GM23338 (cell line): ENCODE results near the gene COX17. TPM values are rescaled to one million over a fixed set of nuclear protein-coding genes. Genes with fewer than 3 reads are reported as not detected.

Experiments used
- ATAC-seq: fragments of 200-7000 bp; cut with Tn5 transposase; 3 replicates; pipeline ENCODE4 v1.9.1; 2020
- DNase-seq: peaks from one replicate; pipeline ENCODE4 v3.0.0-alpha.2; 2015; ENCODE audit warnings: low spot score
- H2AFZ ChIP-seq: fragments of 200-600 bp; sonication (generic); 2 replicates; pipeline ENCODE4 v1.8.0; 2016; ENCODE audit warnings: antibody characterized with exemption, mild to moderate bottlenecking, moderate library complexity
- H3F3A ChIP-seq: fragments of 200-600 bp; sonication (generic); replicated peaks from 2 replicates; pipeline ENCODE4 v1.8.0; 2017; ENCODE audit warnings: antibody characterized with exemption, mixed run types, low read depth
- H3K27ac ChIP-seq: fragments of 200-600 bp; sonication (generic); 2 replicates; pipeline ENCODE4 v1.6.1; 2016; ENCODE audit warnings: low read depth
- H3K27me3 ChIP-seq: fragments of 200-600 bp; sonication (generic); 2 replicates; pipeline ENCODE4 v1.8.0; 2016; ENCODE audit warnings: mild to moderate bottlenecking, mixed run types, moderate library complexity; ENCODE audit not compliant: insufficient read depth
- H3K36me3 ChIP-seq: fragments of 200-600 bp; sonication (generic); 2 replicates; pipeline ENCODE4 v1.8.0; 2016; ENCODE audit warnings: mild to moderate bottlenecking; ENCODE audit not compliant: insufficient read depth
- H3K4me1 ChIP-seq: fragments of 200-600 bp; sonication (generic); 2 replicates; pipeline ENCODE4 v1.8.0; 2016; ENCODE audit warnings: mild to moderate bottlenecking, moderate library complexity; ENCODE audit not compliant: insufficient read depth
- H3K4me2 ChIP-seq: fragments of 200-600 bp; sonication (generic); 2 replicates; pipeline ENCODE4 v1.7.1; 2017; ENCODE audit warnings: mixed run types
- H3K4me3 ChIP-seq: fragments of 200-600 bp; sonication (generic); 2 replicates; pipeline ENCODE4 v1.6.1; 2016; ENCODE audit warnings: mixed run types
- H3K79me2 ChIP-seq: fragments of 200-600 bp; sonication (generic); replicated peaks from 2 replicates; pipeline ENCODE4 v1.8.0; 2017; ENCODE audit warnings: mild to moderate bottlenecking; ENCODE audit not compliant: insufficient read depth
- H3K9me2 ChIP-seq: fragments of 200-600 bp; sonication (generic); 2 replicates; pipeline ENCODE4 v1.8.0; 2017; ENCODE audit not compliant: insufficient read depth
- H4K20me1 ChIP-seq: fragments of 200-600 bp; sonication (generic); replicated peaks from 2 replicates; pipeline ENCODE4 v1.8.0; 2017; ENCODE audit warnings: mild to moderate bottlenecking; ENCODE audit not compliant: insufficient read depth
- H3K27ac Mint-ChIP-seq: 2 replicates; pipeline ENCODE4 v1.8.0; 2020; ENCODE audit warnings: inconsistent platforms, mild to moderate bottlenecking, moderate library complexity, mixed read lengths
- H3K27me3 Mint-ChIP-seq: 3 replicates; pipeline ENCODE4 v1.8.0; 2022; ENCODE audit warnings: low read depth, mild to moderate bottlenecking, moderate library complexity, mixed read lengths, inconsistent platforms; ENCODE audit not compliant: insufficient read depth, poor library complexity
- H3K36me3 Mint-ChIP-seq: 3 replicates; pipeline ENCODE4 v1.8.0; 2021; ENCODE audit warnings: low read depth, mild to moderate bottlenecking, inconsistent platforms, moderate library complexity, mixed read lengths
- H3K4me1 Mint-ChIP-seq: 3 replicates; pipeline ENCODE4 v1.8.0; 2020; ENCODE audit warnings: mild to moderate bottlenecking, inconsistent platforms, mixed read lengths
- H3K4me3 Mint-ChIP-seq: 3 replicates; pipeline ENCODE4 v1.8.0; 2021; ENCODE audit warnings: moderate library complexity, mild to moderate bottlenecking, inconsistent platforms, mixed read lengths
- H3K9me3 Mint-ChIP-seq: 3 replicates; pipeline ENCODE4 v1.8.0; 2020; ENCODE audit warnings: moderate library complexity, mild to moderate bottlenecking, inconsistent platforms, mixed read lengths
- CREB1 ChIP-seq: fragments of 250-450 bp; sonication (Bioruptor Pico); IDR thresholded peaks from 2 replicates; pipeline ENCODE4 v1.5.0; 2020; ENCODE audit warnings: low read depth, mild to moderate bottlenecking, moderate library complexity
- EZH2 ChIP-seq: fragments of 200-600 bp; sonication (generic); IDR thresholded peaks from one replicate; pipeline ENCODE4 v1.8.0; 2017; ENCODE audit warnings: antibody characterized with exemption, mild to moderate bottlenecking, low read depth; ENCODE audit not compliant: unreplicated experiment
- EZH2phosphoT487 ChIP-seq: fragments of 200-600 bp; sonication (generic); IDR thresholded peaks from one replicate; pipeline ENCODE4 v1.8.1; 2018; ENCODE audit warnings: antibody characterized with exemption; ENCODE audit not compliant: unreplicated experiment
- NANOG ChIP-seq: IDR thresholded peaks from 2 replicates; pipeline ENCODE4 v1.6.1; 2016; ENCODE audit warnings: antibody characterized with exemption, borderline replicate concordance
- POLR2AphosphoS5 ChIP-seq: IDR thresholded peaks from 2 replicates; pipeline ENCODE4 v1.6.1; 2016; ENCODE audit warnings: antibody characterized with exemption, low read depth
- STAT1 ChIP-seq: IDR thresholded peaks from one replicate; pipeline ENCODE4 v1.6.1; 2016; ENCODE audit warnings: antibody characterized with exemption; ENCODE audit not compliant: unreplicated experiment
- ZNF114 ChIP-seq: fragments of 250-450 bp; sonication (Bioruptor Pico); IDR thresholded peaks from 2 replicates; pipeline ENCODE4 v1.5.0; 2020; ENCODE audit warnings: mild to moderate bottlenecking, moderate library complexity
- ZNF331 ChIP-seq: fragments of 250-450 bp; sonication (Bioruptor Pico); IDR thresholded peaks from 2 replicates; pipeline ENCODE4 v1.5.0; 2020; ENCODE audit warnings: low read depth, mild to moderate bottlenecking, moderate library complexity
- polyA plus RNA-seq: library from polyadenylated mRNA; unstranded; fragments of >200 nt; fragmentation: Nextera tagmentation; extraction: Ambion mirVana; gene quantifications from 2 replicates; pipeline ENCODE4 v1.2.1, GENCODE V29; 2016
- total RNA-seq: library from RNA; depleted of rRNA; stranded (reverse); fragments of >200 nt; shearing (Covaris generic); gene quantifications from 2 replicates; pipeline ENCODE4 v1.2.3, GENCODE V29; 2014
- TF ChIP-seq, protein P1 (sequence below): fragments of 250-450 bp; sonication (Bioruptor Pico); IDR thresholded peaks from 2 replicates; pipeline ENCODE4 v1.5.0; 2020; ENCODE audit warnings: mild to moderate bottlenecking, moderate library complexity
- TF ChIP-seq, protein P2 (sequence below): IDR thresholded peaks from 2 replicates; pipeline ENCODE4 v1.6.1; 2016; ENCODE audit warnings: antibody characterized with exemption
- TF ChIP-seq, protein P3 (sequence below), 2 experiments: fragments of 200-600 bp in 1 of 2; sonication (generic) in 1 of 2; conservative IDR thresholded peaks; 2 replicates each; pipeline versions ENCODE4 v1.5.1 to v1.6.1; 2016 to 2017; ENCODE audit warnings: antibody characterized with exemption in 2 of 2, low read depth in 2 of 2, mild to moderate bottlenecking in 2 of 2, moderate library complexity in 1 of 2

Gene COX17
- total and polyA plus RNA-seq, 2 experiments from 2014 or later: 24.0 to 324 TPM

DNA sequence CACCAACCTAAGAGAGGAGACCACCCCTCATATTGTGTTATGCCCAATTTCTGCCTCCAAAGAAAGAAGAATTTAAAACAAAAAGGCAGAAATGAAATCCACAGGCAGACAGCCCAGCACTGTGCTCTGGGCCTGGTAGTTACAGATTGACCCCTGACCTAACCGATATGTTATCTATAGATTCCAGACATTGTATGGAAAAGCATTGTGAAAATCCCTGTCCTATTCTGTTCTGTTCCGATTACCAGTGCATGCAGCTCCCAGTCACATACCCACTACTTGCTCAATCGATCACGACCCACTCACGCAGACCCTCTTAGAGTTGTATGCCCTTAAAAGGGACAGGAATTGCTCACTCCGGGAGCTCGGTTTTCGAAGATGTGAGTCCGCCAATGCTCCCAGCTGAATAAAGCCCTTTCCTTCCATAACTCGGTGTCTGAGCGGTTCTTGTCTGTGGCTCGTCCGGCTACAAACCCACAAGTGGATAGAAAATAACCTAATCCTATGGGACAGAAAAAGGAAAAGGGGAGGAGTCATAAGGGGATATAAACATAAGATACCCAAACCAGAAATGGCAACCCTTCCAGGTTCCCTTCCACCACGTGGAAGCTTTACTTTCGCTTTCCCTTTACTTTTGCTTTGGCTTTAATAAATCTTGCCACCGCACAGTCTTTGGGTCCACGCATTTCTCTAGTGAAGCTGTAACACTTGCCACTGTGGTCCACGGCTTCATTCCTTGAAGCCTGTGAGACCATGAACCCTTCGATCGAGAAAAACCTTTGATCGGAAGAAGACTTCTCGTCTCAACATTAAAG is 23.9 kb upstream of the COX17 start (continued):
- TF ChIP-seq, protein P1, sequence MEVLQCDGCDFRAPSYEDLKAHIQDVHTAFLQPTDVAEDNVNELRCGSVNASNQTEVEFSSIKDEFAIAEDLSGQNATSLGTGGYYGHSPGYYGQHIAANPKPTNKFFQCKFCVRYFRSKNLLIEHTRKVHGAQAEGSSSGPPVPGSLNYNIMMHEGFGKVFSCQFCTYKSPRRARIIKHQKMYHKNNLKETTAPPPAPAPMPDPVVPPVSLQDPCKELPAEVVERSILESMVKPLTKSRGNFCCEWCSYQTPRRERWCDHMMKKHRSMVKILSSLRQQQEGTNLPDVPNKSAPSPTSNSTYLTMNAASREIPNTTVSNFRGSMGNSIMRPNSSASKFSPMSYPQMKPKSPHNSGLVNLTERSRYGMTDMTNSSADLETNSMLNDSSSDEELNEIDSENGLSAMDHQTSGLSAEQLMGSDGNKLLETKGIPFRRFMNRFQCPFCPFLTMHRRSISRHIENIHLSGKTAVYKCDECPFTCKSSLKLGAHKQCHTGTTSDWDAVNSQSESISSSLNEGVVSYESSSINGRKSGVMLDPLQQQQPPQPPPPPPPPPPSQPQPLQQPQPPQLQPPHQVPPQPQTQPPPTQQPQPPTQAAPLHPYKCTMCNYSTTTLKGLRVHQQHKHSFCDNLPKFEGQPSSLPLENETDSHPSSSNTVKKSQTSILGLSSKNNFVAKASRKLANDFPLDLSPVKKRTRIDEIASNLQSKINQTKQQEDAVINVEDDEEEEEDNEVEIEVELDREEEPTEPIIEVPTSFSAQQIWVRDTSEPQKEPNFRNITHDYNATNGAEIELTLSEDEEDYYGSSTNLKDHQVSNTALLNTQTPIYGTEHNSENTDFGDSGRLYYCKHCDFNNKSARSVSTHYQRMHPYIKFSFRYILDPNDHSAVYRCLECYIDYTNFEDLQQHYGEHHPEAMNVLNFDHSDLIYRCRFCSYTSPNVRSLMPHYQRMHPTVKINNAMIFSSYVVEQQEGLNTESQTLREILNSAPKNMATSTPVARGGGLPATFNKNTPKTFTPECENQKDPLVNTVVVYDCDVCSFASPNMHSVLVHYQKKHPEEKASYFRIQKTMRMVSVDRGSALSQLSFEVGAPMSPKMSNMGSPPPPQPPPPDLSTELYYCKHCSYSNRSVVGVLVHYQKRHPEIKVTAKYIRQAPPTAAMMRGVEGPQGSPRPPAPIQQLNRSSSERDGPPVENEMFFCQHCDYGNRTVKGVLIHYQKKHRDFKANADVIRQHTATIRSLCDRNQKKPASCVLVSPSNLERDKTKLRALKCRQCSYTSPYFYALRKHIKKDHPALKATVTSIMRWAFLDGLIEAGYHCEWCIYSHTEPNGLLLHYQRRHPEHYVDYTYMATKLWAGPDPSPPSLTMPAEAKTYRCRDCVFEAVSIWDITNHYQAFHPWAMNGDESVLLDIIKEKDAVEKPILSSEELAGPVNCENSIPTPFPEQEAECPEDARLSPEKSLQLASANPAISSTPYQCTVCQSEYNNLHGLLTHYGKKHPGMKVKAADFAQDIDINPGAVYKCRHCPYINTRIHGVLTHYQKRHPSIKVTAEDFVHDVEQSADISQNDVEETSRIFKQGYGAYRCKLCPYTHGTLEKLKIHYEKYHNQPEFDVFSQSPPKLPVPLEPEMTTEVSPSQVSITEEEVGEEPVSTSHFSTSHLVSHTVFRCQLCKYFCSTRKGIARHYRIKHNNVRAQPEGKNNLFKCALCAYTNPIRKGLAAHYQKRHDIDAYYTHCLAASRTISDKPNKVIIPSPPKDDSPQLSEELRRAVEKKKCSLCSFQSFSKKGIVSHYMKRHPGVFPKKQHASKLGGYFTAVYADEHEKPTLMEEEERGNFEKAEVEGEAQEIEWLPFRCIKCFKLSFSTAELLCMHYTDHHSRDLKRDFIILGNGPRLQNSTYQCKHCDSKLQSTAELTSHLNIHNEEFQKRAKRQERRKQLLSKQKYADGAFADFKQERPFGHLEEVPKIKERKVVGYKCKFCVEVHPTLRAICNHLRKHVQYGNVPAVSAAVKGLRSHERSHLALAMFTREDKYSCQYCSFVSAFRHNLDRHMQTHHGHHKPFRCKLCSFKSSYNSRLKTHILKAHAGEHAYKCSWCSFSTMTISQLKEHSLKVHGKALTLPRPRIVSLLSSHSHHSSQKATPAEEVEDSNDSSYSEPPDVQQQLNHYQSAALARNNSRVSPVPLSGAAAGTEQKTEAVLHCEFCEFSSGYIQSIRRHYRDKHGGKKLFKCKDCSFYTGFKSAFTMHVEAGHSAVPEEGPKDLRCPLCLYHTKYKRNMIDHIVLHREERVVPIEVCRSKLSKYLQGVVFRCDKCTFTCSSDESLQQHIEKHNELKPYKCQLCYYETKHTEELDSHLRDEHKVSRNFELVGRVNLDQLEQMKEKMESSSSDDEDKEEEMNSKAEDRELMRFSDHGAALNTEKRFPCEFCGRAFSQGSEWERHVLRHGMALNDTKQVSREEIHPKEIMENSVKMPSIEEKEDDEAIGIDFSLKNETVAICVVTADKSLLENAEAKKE (CRISPR knock-in tag): no peak
- TF ChIP-seq ZNF331 (no peak), NANOG (no peak), STAT1 (no peak), ZNF114 (no peak)

DNA sequence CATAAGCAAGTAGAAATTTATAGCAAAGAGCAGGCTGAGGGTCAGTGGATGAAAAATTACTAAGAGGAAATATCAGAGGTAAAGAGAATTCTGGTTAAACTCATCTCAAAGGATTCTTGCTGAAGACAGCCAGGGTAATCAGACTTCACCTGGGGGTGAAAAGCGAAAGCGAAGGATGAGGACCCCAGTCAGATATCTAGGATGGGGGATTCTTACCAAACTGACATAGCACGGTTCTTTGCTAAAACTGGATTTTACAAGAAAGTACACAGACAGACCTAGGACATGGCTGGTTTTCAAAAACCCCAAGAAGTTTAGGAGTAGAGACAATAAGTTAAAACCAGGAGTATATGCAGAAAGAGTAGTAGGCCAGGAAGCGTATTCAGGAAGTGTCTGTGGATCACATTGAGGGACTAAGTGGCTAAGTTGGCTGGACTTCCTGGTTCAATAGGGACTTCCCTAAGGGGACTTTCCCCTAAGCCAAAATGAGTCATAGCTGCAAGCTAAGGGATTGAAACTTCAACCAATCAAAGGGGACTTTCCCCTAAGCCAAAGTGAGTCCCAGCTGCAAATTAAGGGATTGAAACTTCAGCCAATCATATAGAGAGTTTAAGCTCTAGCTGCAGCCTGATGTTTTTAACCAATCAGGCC is 23.2 kb upstream of the COX17 start:
- Mint-ChIP-seq H3K4me3 (no peak overlapping the region), H3K27me3 (peaks cover 8% of the 10 kb centered on the region)
- no peak for DNase-seq
- no peak for TF ChIP-seq NANOG
- no peak for TF ChIP-seq POLR2AphosphoS5
- no peak for TF ChIP-seq EZH2phosphoT487
- no peak for TF ChIP-seq CREB1 (CRISPR knock-in tag)
- TF ChIP-seq, protein P2, sequence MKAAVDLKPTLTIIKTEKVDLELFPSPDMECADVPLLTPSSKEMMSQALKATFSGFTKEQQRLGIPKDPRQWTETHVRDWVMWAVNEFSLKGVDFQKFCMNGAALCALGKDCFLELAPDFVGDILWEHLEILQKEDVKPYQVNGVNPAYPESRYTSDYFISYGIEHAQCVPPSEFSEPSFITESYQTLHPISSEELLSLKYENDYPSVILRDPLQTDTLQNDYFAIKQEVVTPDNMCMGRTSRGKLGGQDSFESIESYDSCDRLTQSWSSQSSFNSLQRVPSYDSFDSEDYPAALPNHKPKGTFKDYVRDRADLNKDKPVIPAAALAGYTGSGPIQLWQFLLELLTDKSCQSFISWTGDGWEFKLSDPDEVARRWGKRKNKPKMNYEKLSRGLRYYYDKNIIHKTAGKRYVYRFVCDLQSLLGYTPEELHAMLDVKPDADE: no peak
- TF ChIP-seq STAT1: no peak
- TF ChIP-seq, protein P3, sequence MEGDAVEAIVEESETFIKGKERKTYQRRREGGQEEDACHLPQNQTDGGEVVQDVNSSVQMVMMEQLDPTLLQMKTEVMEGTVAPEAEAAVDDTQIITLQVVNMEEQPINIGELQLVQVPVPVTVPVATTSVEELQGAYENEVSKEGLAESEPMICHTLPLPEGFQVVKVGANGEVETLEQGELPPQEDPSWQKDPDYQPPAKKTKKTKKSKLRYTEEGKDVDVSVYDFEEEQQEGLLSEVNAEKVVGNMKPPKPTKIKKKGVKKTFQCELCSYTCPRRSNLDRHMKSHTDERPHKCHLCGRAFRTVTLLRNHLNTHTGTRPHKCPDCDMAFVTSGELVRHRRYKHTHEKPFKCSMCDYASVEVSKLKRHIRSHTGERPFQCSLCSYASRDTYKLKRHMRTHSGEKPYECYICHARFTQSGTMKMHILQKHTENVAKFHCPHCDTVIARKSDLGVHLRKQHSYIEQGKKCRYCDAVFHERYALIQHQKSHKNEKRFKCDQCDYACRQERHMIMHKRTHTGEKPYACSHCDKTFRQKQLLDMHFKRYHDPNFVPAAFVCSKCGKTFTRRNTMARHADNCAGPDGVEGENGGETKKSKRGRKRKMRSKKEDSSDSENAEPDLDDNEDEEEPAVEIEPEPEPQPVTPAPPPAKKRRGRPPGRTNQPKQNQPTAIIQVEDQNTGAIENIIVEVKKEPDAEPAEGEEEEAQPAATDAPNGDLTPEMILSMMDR (conservative IDR thresholded peaks at IDR 0.05; ENCODE audit: low read depth in 2 of 2): no peak
- no peak for TF ChIP-seq EZH2
- no peak for TF ChIP-seq ZNF114

More for the DNA sequence above, 23.2 kb upstream of the COX17 start:
- H3K4me2 ChIP-seq: no peak overlapping the region
- no peaks in the 10 kb centered on the region; the same call in 1 of the 2 replicates for H4K20me1 ChIP-seq
- Mint-ChIP-seq H3K4me1 (peaks cover 14% of the 10 kb centered on the region), H3K27ac (no peak overlapping the region), H3K36me3 (no peaks in the 10 kb centered on the region; the same call in 2 of the 3 replicates), H3K9me3 (peaks cover 4% of the 10 kb centered on the region; the same call in 2 of the 3 replicates)
- no peaks in the 10 kb centered on the region for H3K79me2 ChIP-seq
- no peak overlapping the region for H3K4me3 ChIP-seq
- H3K36me3 ChIP-seq: no peaks in the 10 kb centered on the region
- 0 out of 2 replicates have a peak, but pooled peaks cover 4% of the 10 kb centered on the region for H3K9me2 ChIP-seq
- H3F3A ChIP-seq: no peaks in the 10 kb centered on the region
- no peak for ATAC-seq
- peaks cover 12% of the 10 kb centered on the region for H3K4me1 ChIP-seq
- peaks cover 15% of the 10 kb centered on the region for H3K27me3 ChIP-seq
- H3K27ac ChIP-seq: no peak overlapping the region
- H2AFZ ChIP-seq: peak overlapping the region; percentile 30; the same call in 1 of the 2 replicates
